Peyer's patch (tissue), 4 donors: ENCODE measurements around the gene ATP5F1A.

Experiments used
- POLR2A ChIP-seq, 2 donors: fragments of 450-650 bp; IDR thresholded peaks; one replicate each; pipeline ENCODE4 v1.5.1; 2017; ENCODE audit warnings: antibody characterized with exemption in 2 of 2, mild to moderate bottlenecking in 2 of 2, moderate library complexity in 2 of 2
- TF ChIP-seq, protein P1 (sequence below), 6 experiments: fragments of 450-650 bp in 4 of 6; fragments of 200-600 bp in 2 of 6; sonication (generic) in 1 of 6; IDR thresholded peaks; one replicate each; pipeline ENCODE4 v1.5.1; 2017 to 2019; ENCODE audit warnings: antibody characterized with exemption in 6 of 6, mild to moderate bottlenecking in 3 of 6, moderate library complexity in 1 of 6

DNA sequence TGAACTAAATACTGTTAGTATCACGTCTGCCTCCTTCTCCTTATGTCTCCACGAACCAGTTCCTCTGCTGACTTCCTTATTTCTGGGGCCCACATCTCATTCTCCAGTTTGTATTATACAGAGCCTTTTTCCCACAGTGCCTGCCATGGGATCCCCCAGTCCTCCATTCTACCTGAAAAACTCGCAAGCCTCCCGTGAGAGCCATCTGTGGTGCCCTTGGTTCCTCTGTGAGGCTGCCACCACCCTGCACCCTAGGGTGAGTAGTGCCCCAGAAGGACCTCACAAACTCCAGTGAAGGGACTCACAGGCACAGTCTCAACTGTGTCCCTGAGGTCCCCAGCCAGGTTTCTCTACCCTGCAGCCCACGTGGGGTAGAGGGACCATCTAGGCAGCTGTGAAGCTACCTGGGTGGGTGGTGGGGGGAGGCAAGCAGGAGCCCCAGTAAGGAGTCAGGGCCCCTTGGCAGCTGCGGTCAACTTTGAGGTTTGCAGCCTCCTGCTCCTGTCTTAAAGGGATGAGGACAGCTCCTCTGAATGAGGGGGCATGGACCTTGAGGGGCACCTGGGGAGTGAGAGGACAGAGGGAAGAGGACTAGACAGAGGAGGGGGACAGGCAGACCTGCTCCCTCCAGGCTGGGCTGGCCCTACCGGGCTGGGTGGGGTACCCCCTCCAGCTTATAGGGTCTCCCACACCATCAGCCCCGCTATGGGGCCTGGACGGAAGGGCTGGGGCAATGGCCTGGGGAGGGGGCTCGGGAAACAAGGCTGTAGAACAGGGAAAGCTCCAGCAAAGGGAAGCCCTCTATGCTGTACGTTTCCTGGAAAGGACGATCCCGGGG, 27.1 kb downstream of the ATP5F1A start:
- TF ChIP-seq, protein P1, sequence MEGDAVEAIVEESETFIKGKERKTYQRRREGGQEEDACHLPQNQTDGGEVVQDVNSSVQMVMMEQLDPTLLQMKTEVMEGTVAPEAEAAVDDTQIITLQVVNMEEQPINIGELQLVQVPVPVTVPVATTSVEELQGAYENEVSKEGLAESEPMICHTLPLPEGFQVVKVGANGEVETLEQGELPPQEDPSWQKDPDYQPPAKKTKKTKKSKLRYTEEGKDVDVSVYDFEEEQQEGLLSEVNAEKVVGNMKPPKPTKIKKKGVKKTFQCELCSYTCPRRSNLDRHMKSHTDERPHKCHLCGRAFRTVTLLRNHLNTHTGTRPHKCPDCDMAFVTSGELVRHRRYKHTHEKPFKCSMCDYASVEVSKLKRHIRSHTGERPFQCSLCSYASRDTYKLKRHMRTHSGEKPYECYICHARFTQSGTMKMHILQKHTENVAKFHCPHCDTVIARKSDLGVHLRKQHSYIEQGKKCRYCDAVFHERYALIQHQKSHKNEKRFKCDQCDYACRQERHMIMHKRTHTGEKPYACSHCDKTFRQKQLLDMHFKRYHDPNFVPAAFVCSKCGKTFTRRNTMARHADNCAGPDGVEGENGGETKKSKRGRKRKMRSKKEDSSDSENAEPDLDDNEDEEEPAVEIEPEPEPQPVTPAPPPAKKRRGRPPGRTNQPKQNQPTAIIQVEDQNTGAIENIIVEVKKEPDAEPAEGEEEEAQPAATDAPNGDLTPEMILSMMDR (IDR thresholded peaks at IDR 0.05), result no peak
- TF ChIP-seq POLR2A (IDR thresholded peaks at IDR 0.05), result no peak
